NCI-H510A (cell line): ENCODE measurements around the gene EFCAB6.
A peak's percentile ranks its signal among the peaks of the same experiment; 100 is the strongest.

ENCODE experiments used
- DNase-seq: peaks from one replicate; lab custom pipeline; 2025; lab: John Stamatoyannopoulos, UW

EFCAB6 gene

GRCh38 chr22:43802897-43803495, 9.1 kb downstream of the EFCAB6 start:
- DNase-seq, result no peak

GRCh38 chr22:43800970-43801369, 11.1 kb downstream of the EFCAB6 start:
- DNase-seq, result no peak

DNA sequence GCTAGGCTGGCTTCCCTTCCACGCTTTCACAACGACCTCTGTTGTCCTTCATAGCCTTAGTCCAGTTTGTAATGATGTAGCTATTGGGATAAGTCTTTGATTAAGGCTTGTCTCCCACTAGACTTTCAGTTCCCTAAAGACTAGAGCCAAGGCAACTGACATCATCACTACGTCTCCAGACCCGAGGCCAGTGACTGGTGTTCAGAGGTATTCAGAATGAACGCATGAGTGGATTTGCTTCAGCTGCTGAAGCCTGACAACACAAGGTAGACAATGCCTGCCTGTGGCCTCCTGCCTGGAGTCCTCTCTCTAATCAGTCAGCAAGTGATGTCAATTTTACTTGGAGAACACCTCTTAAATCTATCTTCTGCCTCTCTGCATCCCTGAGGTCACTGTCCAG, 13.6 kb downstream of the EFCAB6 start:
- DNase-seq, result no peak

DNA sequence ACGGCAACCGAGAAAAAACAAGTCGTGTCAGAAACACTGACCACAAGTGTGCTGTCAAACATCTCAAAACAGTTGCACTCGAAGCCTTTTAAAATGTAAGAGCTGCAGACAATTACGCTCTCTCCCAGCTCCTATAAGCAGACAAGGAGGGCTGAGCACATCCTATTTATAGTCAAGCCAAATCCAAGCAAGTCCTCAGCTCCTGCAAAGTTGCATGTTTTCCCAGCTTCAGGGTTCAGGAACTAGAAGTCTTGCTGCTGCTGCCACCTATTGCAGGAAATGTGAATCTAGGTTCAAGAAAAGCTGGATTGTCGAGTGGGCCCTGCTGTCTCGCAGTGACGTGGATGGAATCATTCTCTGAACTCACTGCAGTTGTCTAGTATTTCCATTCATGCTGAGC, 15.5 kb downstream of the EFCAB6 start:
- DNase-seq, result no peak

DNA sequence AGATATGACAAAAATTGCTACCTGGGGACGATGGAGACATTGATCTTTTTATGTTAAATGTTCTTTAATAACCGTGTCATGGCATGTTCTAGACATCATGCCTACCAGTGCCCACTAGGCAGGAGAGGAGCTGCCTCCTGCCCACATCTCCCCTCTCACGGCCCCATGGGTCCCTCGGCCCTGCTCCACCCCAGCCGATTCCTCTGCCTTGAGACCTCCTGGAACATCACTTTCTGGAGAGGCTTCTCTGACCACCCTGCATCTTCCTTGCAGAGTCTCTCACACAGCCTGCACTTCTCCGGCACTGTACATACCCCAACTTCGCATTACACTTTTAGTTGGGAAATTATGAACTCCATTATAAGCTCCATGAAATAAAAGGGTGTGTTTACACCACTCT, 16.8 kb downstream of the EFCAB6 start:
- no peak for DNase-seq

GRCh38 chr22:43792905-43793304, 19.2 kb downstream of the EFCAB6 start:
- DNase-seq, result no peak

DNA sequence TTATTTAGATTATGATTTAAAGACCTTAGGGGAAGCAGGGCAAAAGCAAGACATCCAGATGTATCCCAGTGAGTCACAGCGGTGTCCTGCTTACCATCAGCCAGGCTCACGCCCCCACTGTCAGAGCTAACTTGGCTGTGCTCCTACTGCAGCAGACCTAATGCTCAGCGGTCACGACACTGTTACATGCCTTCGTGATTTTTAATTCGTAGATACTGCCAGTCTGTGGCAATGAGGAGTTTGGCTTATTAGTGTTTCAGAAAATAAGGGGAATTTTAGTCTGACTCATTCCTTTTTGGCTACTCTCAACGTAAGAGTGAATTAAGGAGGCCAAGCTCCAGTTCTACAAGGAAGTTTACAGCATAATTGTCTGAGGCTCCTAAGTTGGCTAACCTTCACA, 22.7 kb downstream of the EFCAB6 start:
- no peak for DNase-seq

DNA sequence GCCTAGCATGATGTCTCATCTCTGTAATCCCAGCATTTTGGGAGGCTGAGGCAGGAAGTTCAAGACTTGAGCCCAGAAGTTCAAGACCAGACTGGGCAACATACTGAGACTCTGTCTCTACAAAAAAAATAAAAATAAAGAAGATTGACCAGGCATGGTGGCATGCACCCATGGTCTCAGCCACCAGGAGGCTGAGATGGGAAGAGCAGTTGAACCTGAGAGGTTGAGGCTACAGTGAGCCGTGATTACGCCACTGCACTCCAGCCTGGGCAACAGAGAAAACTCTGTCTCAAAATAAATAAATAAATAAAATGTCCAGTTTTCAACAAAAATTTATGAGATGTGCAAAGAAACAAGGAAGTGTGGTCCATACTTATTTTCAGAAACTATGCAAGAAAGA, 28.3 kb downstream of the EFCAB6 start:
- no peak for DNase-seq

GRCh38 chr22:43782448-43782847, 29.7 kb downstream of the EFCAB6 start:
- DNase-seq, result no peak

DNA sequence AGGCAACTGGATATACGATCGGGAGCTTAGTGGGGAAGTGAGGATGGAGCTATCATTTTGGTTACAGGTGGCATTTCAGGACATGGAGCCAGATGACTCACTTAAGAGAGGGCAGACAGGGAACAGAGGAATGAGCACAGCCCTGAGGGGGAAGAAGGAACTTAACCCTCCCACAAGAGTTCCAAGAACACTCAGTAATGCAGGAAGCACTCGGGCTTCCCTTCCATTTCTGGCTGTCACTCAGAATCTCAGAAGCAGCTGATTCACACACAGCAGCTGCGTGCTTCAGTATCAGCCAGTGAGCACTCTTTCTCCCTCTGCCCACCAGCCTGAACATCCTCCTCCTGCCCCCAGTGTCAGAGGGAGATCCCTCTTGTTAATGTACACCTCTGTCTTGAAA, 34.8 kb downstream of the EFCAB6 start:
- DNase-seq, result no peak

- DNase-seq, result no peak
Measured at GRCh38 chr22:43776081-43776670, 35.9 kb downstream of the EFCAB6 start.

DNA sequence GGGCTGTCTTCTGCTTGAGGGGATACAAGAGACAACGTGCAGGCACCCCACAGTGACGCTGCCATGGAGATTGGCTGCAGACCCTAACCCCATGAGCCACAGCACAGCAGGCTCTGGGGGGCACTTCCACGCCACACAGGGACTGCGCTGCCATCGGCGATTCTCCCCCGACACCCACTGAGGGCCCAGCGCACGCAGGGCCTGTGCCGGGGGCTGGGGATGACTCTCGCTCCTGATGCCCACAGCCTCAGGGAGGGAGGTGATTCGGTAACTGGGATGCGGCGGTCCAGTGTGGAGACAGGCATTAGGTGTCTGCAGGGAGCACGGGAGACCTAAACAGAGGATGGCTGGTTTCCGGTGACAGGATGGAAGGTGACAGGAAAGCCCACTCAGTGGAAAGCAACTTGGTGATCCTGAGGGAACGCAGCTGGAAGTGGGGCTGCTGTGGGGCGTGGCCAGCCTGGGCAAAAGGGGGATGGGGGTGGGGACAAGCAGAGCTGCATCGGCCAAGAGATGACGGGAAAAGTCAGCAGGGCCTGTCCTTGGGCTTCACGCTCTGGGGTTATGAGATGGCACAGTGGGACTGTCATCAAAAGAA, 37.7 kb downstream of the EFCAB6 start:
- no peak for DNase-seq

GRCh38 chr22:43772831-43773230, 39.3 kb downstream of the EFCAB6 start:
- no peak for DNase-seq

DNA sequence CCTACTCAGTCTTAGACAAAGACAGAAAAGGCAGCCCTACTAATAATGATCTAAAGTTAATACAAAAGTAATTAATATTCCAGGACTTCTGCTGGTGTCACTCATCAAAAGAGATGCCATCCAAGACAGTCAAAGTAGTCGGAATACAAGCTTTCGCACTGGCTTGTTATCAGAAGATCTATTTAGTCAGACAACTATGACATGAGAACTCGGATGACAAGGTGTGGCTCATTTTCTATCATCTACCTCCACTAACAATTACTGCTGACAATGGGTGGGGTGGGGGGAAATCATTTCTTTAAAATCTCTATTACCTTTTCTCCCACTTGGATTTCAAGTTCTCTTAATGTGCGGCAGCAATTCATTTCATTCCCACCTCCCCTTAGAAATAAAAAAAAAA, 56.7 kb downstream of the EFCAB6 start:
- no peak for DNase-seq

GRCh38 chr22:43755011-43755410, 57.1 kb downstream of the EFCAB6 start:
- no peak for DNase-seq

- no peak for DNase-seq
Measured at GRCh38 chr22:43754176-43754575, 57.9 kb downstream of the EFCAB6 start.

DNA sequence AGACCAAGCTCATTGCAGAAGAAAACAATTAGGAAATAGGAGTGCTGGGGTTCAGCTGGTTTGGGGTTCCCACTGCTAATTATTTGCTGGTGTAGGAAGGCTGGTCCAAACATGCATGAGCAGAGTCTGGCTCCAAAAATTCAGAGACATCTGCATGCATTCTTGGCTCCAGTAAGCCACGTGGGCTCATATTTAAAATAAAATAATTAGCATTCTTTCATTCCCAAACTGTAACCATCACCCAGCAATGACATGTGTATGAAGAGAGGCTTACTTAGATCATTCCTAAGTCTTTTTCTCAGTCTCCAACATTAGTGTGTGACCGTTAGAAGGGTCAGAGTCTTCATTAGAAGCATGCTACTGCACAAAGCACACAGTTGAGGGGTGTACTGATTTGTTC, 58.4 kb downstream of the EFCAB6 start:
- no peak for DNase-seq

- DNase-seq, result no peak
Measured at GRCh38 chr22:43750751-43751150, 61.4 kb downstream of the EFCAB6 start.

DNA sequence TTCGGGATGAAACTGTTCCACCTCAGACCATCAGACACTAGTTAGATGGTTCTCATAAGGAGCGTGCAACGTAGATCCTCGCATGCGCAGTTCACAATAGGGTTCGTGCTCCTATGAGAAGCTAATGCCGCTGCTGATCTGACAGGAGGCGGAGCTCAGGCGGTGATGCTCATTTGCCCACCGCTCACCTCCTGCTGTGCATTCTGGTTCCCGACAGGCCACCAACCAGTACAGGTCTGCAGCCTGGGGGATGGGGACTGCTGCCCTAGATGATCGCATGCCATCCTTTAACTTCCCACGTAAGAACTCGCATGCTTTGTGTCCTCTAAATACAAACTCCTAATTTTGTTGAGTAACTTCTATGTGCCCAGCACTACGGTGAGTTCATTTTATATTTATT, 62.6 kb downstream of the EFCAB6 start:
- no peak for DNase-seq

GRCh38 chr22:43747877-43748276, 64.2 kb downstream of the EFCAB6 start:
- DNase-seq, result no peak

DNA sequence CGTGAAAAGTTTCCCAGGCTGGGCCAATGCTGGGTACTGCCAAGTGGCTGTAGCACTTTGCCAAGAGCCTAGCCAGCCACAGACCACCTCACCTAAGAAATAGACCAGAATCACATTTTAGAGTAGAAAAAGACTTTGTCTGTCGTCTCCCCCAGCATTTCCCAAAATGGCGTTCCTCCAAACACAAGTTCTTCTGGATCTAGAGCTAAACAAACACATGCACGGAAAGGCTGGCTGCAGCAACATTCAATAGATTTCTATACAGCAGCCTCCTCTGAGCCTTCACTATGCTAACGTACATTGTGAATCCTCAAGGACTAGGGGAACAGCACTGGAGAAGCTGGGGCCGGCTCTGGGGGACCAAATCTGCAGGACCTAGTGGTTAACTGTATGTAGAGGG, 65.0 kb downstream of the EFCAB6 start:
- DNase-seq, result no peak

GRCh38 chr22:43745783-43746356, 66.2 kb downstream of the EFCAB6 start:
- DNase-seq, result peak; percentile 48

- no peak for DNase-seq
Measured at GRCh38 chr22:43745411-43745770, 66.7 kb downstream of the EFCAB6 start.
